HUES64 (cell line): ENCODE results near the gene MAGI3.

Experiments
- H3K27ac ChIP-seq: 2 replicates; pipeline ENCODE4 v1.7.0; 2013; ENCODE audit warnings: low read depth, low read length, inconsistent platforms
- H3K27me3 ChIP-seq: 2 replicates; pipeline ENCODE4 v1.6.1; 2013; ENCODE audit warnings: mild to moderate bottlenecking, low read length; ENCODE audit not compliant: insufficient read depth
- H3K36me3 ChIP-seq: 2 replicates; pipeline ENCODE4 v1.6.1; 2013; ENCODE audit warnings: mild to moderate bottlenecking, low read length; ENCODE audit not compliant: insufficient read depth
- H3K4me1 ChIP-seq: 2 replicates; pipeline ENCODE4 v1.6.1; 2013; ENCODE audit warnings: mild to moderate bottlenecking, low read length, moderate library complexity; ENCODE audit not compliant: insufficient read depth
- H3K4me3 ChIP-seq: 2 replicates; pipeline ENCODE4 v1.5.1; 2013; ENCODE audit warnings: mild to moderate bottlenecking, low read length, moderate library complexity
- H3K9ac ChIP-seq: 2 replicates; pipeline ENCODE4 v1.6.1; 2013; ENCODE audit warnings: mild to moderate bottlenecking, low read depth, low read length
- H3K9me3 ChIP-seq: 2 replicates; pipeline ENCODE4 v1.6.1; 2013; ENCODE audit warnings: low read depth, low read length; ENCODE audit not compliant: insufficient read depth
- WGBS: fragments of 150-250, 120-280 bp; methylation state at CpG from one replicate; pipeline ENCODE4 v1.1.7; 2013; ENCODE audit warnings: missing lambda C conversion rate; 5-methylcytosine and 5-hydroxymethylcytosine counted together

The MAGI3 gene

DNA sequence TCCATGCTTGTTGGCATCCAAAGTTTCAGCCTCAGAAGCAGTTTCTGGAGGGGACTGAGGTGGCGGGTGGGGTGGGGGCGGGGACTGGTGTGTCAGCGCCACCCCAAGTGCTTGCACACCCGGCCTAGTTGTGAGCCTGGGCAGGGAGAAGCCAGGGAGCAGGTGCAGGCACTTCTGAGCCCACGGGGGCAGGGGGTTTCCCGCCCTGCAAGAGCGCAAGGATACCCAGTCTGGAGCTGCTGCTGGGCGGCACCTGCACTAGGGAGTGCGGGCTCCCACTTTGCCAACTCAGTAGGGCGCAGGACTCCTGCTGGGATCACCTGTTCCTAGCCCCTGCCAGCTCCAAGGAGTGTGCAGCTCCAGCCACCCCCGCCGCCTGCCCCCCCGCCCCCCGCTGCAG is 33.5 kb downstream of the MAGI3 start:
- Histone ChIP-seq H3K27ac (no peak overlapping the region), H3K36me3 (no peaks in the 10 kb centered on the region), H3K9me3 (0 out of 2 replicates have a peak, but pooled peaks cover 19% of the 10 kb centered on the region), H3K27me3 (no peaks in the 10 kb centered on the region), H3K4me1 (no peaks in the 10 kb centered on the region), H3K9ac (no peak overlapping the region), H3K4me3 (no peak overlapping the region)
- WGBS, result 95% methylated on average over 13 of the region's 14 CpGs

DNA sequence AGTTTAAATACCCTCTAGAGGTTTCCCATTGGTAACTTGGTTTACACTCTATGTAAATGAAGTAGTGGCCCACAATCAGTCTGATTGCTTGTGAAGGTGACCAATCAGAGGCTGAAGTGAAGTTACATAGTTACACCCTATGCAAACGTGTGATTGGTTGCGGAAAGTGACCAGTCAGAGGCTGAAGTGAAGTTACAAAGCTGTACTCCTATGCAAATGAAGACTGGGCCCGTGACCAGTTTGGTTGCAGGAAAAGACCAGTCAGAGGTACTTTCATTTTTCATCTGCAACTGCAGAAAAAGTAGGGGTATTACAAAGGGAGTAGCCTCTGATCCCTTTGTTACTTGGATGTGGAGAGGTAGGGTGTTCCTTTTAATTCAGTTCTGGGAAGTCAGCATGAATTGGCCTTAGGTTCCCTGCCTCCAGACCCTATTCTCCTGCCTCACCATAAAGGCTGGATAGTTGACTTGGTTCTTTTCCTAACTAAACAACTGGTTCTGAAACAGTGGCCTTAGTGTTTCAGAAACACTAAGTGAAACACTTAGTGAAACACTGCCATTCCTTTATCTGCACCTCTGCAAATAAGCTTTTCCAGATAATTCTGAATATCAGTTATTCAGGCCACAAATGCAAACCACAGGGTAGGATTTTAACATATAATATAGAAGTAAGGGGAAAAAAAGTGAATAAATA is 39.3 kb downstream of the MAGI3 start:
- Histone ChIP-seq H3K4me3 (no peak overlapping the region), H3K27ac (no peak overlapping the region), H3K36me3 (no peaks in the 10 kb centered on the region), H3K4me1 (no peaks in the 10 kb centered on the region), H3K27me3 (no peaks in the 10 kb centered on the region), H3K9me3 (no peaks in the 10 kb centered on the region), H3K9ac (no peak overlapping the region)
- 92% methylated on average over 3 of the region's 3 CpGs for WGBS

DNA sequence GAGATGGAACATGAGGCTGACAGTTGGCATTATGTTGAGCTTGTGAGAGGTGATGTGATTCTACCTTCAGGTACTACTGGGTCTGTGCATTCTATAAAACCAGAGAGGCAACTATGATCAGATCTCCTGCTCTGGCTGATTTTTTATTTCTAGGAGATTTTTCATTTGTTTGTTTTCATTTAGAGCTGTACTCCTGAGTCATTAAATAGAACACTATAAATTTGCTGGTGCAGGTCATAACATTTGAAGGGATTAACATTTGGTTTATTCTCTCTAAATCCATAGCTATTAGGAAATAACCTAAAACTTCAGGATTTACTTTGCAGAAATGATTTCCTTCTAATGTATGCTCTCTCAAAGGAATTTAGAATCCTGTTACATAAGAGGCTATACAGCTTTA is 42.9 kb downstream of the MAGI3 start:
- no peak overlapping the region for H3K4me3 ChIP-seq
- H3K36me3 ChIP-seq, result no peaks in the 10 kb centered on the region
- no peak overlapping the region for H3K9ac ChIP-seq
- no peak overlapping the region for H3K27ac ChIP-seq
- no peaks in the 10 kb centered on the region for H3K9me3 ChIP-seq
- no peaks in the 10 kb centered on the region for H3K27me3 ChIP-seq
- peaks cover under 1% of the 10 kb centered on the region; the same call in 1 of the 2 replicates for H3K4me1 ChIP-seq

DNA sequence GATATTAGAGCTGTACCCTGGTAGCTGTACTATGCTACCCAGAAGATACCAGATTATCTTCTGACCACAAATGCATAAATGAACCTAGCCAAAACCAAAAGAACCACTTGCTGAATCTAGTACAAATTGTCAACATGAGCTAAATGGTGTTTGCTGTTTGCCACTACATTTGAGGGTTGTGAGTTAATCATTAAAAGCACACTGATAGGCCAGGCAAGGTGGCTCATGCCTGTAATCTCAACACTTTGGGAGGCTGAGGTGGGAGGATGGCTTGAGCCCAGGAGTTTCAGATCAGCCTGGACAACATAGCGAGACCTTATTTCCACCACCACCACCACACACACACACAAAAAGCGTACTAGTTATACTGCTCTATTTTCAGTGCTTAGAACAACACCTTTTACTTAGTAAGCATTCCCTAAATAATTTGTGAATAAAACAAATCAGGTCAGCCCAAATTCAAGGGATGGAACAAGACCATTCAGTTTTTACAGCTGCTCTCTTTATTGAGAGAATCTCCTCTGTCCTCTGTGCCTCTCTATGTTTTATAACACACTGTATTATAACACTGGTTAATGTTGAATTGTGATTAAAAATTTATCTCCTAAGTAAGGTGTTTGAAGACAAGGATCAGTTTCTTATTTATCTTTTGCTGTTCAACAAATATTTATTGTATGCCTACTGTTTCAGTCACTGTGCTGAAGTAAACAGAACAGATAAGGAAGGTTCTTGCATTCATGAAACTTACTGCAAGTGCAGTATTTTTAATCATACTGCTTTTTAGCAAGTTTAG is 44.0 kb downstream of the MAGI3 start:
- no peak overlapping the region for H3K27ac ChIP-seq
- 92% methylated on average over 2 of the region's 2 CpGs for WGBS
- H3K9me3 ChIP-seq, result no peaks in the 10 kb centered on the region
- H3K4me3 ChIP-seq, result no peak overlapping the region
- H3K27me3 ChIP-seq, result no peaks in the 10 kb centered on the region
- H3K36me3 ChIP-seq, result no peaks in the 10 kb centered on the region
- no peak overlapping the region for H3K9ac ChIP-seq
- peaks cover 5% of the 10 kb centered on the region; the same call in 1 of the 2 replicates for H3K4me1 ChIP-seq

DNA sequence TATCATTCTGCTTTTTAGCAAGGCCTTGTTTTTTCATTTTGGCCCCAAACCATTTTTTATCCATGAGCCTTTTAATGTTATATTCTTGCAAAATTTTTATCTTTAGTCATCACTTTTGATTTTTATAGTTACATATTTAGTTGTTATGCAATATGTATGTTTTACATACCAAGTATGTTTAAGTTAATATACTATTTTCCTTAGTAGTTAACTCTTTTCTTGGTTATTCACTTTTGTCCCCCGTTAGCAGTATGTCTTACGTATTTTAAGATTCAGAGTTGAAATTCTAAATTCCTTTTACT is 44.5 kb downstream of the MAGI3 start:
- 93% methylated on average over 2 of the region's 2 CpGs for WGBS
- H3K4me3 ChIP-seq, result no peak overlapping the region

DNA sequence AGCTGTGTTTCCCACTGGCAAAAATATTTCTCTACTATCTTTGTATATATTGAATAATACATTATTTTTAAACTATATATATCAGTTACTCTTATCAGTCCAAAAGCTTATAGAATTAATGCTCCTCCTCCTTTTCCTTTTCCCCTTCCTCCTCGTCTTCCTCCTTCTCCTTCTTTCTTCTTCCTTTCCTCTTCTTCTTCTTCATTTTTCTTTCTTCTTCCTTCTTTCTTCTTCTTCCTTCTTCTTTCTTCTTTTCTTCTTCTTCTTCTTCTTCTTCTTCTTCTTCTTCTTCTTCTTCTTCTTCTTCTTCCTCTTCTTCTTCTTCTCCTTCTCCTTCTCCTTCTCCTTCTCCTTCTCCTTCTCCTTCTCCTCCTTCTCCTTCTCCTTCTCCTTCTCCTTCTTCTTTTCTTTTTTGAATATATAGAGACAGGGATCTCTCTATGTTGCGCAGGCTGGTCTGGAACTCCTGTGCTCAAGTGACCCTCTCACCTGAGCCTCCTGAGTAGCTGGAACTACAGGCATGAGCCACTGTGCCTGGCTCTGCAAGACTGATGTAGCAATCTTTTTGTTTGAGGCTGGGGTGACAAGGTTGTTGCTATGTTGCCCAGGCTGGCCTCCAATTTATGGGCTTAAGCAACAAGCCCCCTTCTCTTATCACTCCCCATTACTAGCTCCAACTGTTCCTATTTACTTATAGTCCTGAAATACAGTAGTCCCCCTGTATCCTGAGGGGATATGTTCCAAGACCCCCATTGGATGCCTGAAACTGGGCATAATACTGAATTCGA is 47.4 kb downstream of the MAGI3 start:
- H3K27me3 ChIP-seq, result no peaks in the 10 kb centered on the region
- no peaks in the 10 kb centered on the region for H3K36me3 ChIP-seq
- no peak overlapping the region for H3K9ac ChIP-seq
- H3K4me3 ChIP-seq, result no peak overlapping the region
- peaks cover 17% of the 10 kb centered on the region for H3K4me1 ChIP-seq
- 93% methylated on average over 3 of the region's 3 CpGs for WGBS
- H3K27ac ChIP-seq, result no peak overlapping the region
- no peaks in the 10 kb centered on the region for H3K9me3 ChIP-seq

More for the DNA sequence above, 44.5 kb downstream of the MAGI3 start:
- no peaks in the 10 kb centered on the region for H3K9me3 ChIP-seq
- no peak overlapping the region for H3K27ac ChIP-seq
- H3K36me3 ChIP-seq, result no peaks in the 10 kb centered on the region
- no peaks in the 10 kb centered on the region for H3K27me3 ChIP-seq
- H3K4me1 ChIP-seq, result peaks cover 5% of the 10 kb centered on the region; the same call in 1 of the 2 replicates
- no peak overlapping the region for H3K9ac ChIP-seq

DNA sequence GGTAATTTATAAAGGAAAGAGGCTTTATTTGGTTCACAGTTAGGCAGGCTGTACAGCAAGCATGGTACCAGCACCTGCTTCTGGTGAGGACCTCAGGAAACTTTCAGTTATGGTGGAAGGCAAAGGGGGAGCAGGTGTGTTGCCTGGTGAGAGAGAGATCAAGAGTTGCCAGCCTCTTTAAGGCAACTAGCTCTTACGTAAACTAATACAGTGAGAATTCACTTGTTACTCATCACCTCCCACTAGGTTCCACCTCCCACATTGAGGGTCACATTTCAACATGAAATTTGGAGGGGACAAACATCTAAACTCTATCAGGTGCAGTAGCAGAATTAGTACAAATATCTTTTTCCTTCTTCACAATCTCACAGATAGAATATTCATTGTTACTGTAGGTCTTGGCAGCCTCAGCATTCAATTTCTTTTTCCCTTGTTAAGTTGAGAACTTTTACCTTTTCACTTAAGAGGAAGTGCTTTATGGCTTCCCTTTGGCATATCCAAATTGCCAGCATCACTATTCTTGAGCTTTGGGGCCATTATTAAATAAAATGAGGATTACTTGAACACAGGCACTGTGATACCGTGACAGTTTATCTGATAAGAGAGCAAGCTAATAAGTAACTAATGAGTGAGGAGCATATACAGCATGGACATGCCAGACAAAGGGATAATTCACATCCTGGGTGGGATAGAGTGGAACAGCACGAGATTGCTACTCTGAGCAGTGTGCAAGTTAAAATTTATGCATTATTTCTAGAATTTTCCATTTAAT is 48.4 kb downstream of the MAGI3 start:
- WGBS, result 83% methylated on average over 3 of the region's 3 CpGs

DNA sequence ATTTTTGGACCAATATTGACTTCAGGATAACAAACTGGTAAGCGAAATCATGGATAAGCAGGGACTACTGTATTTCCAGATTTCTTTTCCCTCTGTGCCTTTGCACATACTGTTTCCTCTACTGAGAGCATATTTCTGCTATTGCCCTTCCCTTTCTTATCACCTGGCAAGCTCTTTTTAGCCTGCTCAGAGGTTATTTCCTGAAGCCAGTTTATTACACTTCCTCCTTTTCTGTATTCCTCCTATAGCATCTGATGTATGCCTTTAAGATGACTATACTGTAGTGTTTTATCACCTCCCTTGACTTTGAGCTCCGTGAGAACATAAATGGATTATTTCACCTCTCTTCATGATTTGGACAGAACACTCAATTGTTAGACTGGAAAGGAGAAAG is 49.0 kb downstream of the MAGI3 start:
- WGBS, result 91% methylated on average over 2 of the region's 2 CpGs
- H3K9me3 ChIP-seq, result no peaks in the 10 kb centered on the region
- H3K4me1 ChIP-seq, result peaks cover 17% of the 10 kb centered on the region
- no peak overlapping the region for H3K27ac ChIP-seq
- H3K36me3 ChIP-seq, result no peaks in the 10 kb centered on the region
- no peaks in the 10 kb centered on the region for H3K27me3 ChIP-seq
- no peak overlapping the region for H3K4me3 ChIP-seq
- no peak overlapping the region for H3K9ac ChIP-seq

More for the DNA sequence above, 48.4 kb downstream of the MAGI3 start:
- Histone ChIP-seq H3K9ac (no peak overlapping the region), H3K4me1 (peaks cover 17% of the 10 kb centered on the region), H3K9me3 (no peaks in the 10 kb centered on the region), H3K27me3 (no peaks in the 10 kb centered on the region), H3K27ac (no peak overlapping the region), H3K4me3 (no peak overlapping the region), H3K36me3 (no peaks in the 10 kb centered on the region)

DNA sequence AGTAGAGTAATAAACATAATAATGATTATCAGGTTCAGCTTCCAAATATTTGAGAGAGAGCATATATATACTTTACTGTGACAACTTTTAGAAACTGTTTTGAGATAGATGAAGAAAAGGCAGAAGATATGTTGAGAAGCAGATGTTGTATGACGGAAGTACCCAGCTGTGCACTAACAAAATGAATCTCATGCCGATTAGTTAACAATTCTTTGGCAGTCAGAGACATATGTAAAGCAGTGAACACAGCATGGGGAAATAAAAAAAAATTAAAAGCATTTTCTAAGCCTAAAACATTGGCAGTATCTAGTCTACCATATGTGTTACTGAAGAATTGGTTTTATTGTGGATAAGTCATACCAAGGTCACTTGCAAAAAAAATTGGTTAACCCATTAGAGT is 51.8 kb downstream of the MAGI3 start:
- no peaks in the 10 kb centered on the region; the same call in 1 of the 2 replicates for H3K9me3 ChIP-seq
- no peak overlapping the region for H3K4me3 ChIP-seq
- no peaks in the 10 kb centered on the region for H3K36me3 ChIP-seq
- H3K9ac ChIP-seq, result no peak overlapping the region
- no peaks in the 10 kb centered on the region for H3K27me3 ChIP-seq
- H3K4me1 ChIP-seq, result peaks cover 17% of the 10 kb centered on the region
- 93% methylated on average over 2 of the region's 2 CpGs for WGBS
- no peak overlapping the region for H3K27ac ChIP-seq

DNA sequence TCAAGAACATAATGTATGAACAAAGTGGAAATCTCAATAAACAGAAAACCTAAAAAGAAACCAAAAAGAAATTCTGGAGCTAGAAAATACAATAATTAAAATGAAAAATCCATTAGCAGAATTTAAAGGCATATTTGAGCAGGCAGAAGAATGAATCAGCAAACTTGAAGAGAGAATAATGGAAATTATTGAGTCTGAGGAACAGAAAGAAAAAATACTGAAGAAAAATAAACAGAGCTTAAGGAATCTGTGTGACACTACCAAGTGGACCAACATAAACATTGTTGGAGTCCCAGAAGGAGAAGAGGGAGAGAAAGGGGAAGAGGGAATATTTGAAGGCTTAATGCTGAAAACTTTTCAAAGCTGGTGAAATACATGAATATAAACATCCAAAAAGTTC is 54.5 kb downstream of the MAGI3 start:
- Histone ChIP-seq H3K27ac (no peak overlapping the region), H3K36me3 (no peaks in the 10 kb centered on the region), H3K9ac (no peak overlapping the region), H3K4me3 (no peak overlapping the region), H3K9me3 (no peaks in the 10 kb centered on the region; the same call in 1 of the 2 replicates), H3K4me1 (peaks cover 11% of the 10 kb centered on the region; the same call in 1 of the 2 replicates), H3K27me3 (no peaks in the 10 kb centered on the region)
